Fibroblast of upper back skin (primary cell): Measurements from ENCODE around the gene IFT43.

Experiments
- DNase-seq: peaks from one replicate; pipeline ENCODE4 v3.0.0-alpha.2; 2013

IFT43 gene

DNA sequence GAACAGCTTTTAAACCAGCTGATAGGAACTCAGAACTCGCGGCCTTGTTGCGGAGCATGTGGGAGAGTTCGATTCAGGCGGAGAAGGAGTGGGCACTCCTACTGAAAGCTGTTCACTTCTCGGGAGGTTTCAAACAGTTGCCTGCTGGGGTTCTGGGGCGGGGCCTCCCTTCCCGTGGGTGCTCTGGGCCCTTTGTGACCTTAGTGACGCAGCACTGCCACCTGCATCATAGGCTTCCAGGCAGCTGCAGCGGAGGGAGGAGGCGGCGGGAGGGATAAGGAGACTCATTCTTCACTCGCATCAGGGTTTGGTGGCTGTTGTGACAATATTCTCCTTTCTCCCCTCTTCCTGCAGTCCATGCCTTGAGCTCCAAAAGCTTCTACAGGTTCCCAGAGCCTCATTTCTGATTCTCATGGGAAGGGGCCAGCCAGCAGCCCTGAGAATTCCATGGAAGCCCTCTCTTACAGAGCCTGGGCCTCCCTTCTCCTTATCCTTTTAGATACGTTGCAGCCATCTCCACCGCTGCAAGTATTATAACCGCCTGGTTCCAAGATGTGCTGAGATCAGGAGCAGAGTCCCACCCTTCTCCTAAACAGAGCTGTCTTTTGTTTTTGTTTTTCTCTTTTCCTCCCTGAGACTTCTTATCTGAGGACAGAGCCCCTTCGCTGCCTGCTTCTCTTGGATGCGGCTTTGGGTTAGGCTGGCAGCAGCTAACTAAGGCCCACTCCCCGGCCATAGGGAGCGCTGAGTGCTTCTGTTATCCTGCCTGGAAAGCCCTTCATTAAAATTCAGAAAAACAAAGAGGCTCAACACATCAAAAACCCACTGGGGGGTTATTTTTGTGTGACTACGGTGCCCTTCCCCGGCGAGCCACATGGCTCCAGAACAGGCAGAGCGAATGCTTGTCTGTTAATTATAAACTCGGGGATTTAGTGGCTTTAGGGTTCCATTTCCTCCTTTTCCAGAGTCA lies 98.5 kb downstream of the IFT43 start:
- no peak for DNase-seq

DNA sequence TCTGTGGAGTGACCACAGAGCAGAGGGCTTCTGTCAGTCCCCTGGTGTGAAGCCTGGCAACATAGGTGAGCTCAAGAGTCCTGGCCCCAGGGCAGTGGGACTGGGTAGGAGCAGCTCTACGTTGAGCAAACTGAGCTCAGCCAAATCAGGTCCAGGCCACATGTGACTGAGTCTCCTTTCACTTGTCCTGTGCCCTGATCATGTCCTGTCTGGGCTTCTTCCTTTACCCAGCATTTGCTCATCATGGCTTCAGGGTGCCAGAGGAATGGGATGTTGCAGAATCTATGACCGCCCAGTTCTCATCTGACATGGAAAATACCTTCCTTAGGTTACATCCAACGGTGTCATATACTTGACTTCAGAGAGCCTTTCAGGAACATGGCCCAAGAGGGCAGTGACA lies 99.8 kb downstream of the IFT43 start:
- no peak for DNase-seq

DNA sequence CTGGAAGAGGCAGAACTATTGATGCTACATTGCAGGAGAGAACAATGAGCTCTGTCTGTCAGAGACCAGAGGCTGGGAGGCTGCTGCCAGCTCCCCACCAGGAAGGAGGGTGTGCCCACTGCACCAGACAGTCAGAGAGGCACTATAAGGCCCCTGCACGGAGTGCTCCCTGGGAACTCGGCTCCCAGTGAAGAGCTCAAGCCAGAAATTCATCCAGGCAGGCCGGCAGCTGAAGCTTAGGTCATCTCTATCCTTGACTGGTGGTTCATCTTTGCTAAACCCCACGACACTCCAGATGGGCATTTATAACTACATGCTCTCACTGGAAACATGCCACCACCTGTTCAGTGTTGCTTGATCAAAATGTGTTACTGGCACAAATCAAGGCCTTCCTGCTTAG lies 101.1 kb downstream of the IFT43 start:
- DNase-seq, result no peak

DNA sequence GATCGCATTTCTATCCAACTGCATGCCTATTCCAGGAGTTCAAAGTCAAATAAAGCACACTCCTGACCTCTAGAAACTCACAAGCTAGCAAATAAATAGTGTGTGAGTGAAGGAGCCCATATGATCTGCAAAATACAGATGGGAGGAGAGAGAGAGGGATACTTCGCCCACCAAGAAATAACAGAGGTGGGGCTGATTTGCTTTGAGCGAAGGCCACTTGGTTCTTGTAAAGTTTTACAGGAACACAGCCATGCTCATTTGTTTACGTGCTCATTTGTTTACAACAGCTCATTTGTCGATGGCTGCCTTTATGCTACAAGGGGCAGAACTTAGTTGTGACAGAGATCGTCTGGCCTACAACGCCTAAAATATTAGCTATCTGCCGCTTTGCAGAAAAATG lies 102.8 kb downstream of the IFT43 start:
- DNase-seq, result no peak

DNA sequence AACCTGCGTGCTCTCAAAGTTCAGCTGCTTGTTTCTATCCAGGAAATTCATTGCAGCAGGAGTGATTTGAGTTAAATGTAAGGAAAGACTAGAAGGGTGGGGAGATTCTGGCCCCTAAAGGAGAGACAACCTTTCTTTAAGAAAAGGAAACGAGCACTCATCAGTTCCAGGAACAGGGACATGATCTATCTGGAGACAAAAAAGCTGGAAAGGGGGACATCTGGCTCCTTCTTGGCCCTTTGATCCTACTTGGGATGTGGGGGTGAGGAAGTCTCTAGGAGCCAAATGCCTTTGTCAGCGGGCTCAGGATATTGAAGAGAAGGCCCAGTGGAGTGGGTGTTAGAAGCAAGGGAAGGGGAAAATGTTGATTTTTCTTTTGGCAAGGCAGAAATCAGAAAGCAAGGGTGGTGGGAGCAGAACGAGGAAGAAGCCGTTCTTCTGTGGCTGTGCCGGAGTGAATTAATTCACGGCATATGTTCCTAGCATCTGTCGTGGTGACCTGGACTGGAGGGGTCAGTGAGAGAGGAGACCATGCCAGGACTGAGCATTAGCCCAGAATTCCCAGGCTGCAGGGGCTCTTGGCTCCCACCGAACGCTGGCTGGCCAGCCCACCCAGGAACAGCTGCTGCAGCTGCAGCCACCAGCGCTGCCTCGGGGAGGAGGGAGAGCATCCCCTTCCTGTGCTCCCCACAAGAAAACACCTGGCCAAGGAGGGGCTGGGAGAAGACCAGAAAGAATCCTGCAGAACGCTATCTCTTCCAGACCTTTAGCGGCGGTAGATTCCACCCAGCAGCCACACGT lies 103.4 kb downstream of the IFT43 start:
- no peak for DNase-seq

DNA sequence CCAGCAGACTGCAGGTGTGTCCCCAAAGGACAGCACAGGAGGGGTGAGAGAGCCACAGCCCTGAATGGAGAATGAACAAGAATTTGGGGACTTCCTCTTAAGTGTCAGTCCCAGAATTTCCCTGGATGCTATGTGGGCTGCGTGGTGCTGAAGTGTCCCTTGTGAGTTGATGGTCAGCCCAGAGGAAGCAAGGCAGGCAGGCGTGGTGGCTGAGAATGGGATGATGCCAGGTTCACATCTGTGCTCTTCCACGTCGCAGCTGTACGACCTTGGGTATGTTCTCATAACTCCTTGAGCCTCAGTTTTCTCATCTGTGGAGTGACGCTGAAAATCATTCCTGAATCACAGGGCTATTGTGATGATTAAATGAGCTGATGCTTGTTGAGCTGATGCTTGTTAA lies 104.0 kb downstream of the IFT43 start:
- DNase-seq, result no peak

DNA sequence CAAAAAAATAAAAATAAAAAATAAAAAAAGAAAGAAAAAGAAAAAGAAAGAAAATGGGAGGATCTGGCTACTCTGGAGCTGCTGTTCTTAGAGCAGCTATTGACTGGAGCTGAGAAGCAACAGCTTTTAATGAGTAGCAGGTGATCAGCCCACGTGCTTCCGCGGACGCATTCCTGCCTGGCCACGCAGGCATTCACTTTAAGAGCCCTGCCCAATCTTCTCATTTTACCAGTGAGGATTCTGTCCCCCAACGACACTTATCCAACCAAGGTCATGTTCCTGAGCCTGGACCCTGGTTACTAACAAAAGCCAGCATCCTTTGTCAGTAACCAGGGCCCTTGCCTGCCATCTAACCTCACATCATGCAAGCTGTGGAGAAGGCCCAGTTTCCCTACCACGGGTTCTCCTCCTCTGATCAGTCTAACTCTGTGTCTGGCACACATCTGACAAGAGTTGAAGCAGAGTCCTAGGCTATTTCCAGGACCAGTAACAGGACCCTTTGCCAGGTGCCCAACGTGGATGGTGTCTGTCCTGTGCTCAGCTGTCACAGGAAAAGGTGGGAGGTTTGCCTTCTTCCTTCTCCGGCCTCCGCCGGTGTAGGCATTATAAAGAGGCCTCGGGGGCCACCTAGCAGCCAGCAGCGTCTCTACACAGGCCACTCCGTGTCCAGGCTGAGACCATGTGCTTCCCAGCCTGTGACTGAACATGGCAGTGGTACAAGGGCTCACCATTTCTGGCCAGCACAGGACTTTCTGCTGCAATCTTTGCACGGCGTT lies 105.2 kb downstream of the IFT43 start:
- DNase-seq, result no peak

DNA sequence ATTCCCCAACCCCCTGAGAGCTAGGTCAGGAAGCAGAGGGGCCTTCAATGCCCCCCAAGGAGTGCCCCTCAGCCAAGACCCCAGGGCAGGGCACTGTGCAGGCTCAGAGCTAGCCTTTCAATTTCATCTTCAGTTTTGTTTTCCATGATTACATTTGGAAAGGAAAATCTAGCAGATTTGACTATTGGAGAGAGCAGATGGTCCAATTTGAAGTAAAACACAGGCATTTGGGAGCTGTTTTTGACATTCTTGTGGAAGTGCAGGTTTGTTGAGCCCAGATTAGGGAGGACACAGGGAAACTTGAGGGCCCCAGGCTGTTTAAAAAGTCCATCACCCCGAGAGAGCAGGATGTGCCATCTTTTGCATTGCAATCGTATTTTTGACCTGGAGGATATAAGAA lies 107.5 kb downstream of the IFT43 start:
- no peak for DNase-seq

DNA sequence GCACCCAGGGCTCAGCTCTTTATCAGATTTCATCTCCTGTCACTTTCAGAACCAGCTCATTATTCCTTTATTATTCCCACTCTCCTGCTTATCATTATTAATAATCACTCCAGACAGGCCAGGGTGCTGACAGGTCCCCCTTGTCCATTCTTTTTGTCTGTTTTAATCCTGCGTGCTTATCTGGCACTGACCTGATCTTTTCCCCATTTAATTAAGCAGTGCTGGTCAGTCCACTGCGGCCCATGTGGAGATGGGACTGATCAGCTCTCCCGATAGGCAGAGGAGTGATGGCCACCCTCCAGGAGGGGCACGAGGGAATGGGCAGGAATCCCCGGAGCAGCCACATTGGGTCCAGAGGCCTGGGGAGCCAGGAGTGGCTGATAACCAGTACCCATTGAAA lies 110.7 kb downstream of the IFT43 start:
- DNase-seq, result no peak

DNA sequence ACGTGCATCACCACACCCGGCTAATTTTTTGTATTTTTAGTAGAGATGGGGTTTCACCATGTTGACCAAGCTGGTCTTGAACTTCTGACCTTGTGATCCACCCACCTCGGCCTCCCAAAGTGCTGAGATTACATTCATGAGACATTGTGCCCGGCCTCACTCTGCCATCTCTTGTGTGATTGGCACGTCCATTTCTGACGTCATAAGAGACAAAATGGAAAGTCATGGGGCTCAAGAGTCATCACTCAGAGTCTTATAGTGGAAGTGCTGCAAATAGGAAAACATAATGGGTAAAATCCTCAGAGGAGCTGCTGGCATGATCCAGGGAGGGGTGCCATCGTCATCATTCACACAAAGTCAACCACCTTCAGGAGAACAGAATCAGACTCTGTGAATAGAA lies 112.0 kb downstream of the IFT43 start:
- DNase-seq, result no peak

DNA sequence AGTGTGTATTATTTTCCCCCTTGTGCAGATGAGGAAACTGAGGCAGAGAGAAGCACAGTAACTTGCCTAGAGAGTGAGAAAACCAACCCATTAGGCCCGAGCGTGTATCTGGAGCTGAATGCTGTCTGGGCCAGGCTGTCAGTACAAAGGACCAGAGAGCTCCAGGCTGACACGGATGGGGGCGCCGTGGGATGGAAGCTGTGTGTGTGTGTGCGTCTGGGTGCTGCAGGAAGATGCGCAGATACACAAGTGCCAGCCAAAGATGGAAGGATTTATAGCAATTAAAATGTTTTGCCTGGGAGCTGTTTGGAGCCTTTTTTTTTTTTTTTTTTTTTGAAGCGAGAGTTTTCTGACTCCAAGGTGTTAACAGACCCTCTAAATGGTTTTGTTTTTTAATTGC lies 112.5 kb downstream of the IFT43 start:
- DNase-seq, result no peak

DNA sequence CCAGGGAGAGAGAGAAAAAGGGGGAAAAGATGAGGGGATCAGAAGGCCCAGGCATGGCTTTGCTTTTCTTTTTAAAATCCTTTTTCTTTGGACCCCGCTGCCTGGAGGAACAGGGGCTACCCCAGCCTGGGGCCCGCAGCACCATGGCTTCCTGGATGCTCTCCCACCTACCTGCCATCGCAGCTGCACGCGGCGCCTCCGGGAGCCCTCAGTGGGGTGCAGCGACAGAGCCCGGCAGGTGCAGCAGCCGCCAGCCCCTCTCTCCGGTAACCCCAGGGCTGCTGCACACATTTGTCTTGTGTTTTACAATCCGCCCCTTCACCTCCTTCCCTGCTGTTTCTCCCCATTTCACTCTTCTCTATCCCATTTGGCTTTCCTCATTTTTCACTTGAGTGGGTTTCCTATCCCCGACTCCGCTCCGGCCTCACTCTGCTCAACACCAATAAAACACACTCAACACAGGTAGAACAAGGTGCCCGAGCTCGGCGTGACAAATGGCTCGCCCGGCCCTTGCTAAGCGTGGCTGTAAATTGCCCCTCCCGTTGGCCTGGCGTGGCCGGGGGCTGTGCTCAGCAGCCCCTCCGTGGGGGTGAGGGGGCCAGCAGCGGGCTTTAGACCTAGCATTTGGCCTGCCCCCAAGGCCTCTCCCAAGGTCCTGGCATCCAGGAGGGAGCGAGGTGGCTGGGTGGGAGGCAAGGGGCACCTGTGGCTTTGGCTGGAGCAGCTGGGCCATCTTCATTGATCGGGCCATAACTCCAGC lies 113.5 kb downstream of the IFT43 start:
- DNase-seq, result no peak

DNA sequence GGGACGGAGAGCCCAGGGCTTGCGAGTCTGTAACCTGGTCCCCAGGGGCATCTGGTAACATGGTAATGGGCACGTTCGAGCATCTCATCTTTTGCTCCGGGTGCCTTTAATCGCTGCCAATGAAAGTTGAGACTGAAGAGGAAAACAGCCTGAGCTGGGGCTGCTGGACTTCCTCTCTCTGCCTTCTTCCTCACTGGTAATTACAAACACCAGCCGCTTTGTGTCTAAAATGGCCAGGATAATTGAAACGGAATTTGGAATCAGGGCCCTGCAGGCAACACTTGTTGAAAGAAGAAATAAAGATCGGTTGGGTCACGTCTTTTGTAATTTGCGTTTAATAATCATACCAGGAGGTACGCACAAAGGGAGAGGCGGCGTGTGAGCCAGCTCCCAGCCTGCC lies 114.7 kb downstream of the IFT43 start:
- no peak for DNase-seq

DNA sequence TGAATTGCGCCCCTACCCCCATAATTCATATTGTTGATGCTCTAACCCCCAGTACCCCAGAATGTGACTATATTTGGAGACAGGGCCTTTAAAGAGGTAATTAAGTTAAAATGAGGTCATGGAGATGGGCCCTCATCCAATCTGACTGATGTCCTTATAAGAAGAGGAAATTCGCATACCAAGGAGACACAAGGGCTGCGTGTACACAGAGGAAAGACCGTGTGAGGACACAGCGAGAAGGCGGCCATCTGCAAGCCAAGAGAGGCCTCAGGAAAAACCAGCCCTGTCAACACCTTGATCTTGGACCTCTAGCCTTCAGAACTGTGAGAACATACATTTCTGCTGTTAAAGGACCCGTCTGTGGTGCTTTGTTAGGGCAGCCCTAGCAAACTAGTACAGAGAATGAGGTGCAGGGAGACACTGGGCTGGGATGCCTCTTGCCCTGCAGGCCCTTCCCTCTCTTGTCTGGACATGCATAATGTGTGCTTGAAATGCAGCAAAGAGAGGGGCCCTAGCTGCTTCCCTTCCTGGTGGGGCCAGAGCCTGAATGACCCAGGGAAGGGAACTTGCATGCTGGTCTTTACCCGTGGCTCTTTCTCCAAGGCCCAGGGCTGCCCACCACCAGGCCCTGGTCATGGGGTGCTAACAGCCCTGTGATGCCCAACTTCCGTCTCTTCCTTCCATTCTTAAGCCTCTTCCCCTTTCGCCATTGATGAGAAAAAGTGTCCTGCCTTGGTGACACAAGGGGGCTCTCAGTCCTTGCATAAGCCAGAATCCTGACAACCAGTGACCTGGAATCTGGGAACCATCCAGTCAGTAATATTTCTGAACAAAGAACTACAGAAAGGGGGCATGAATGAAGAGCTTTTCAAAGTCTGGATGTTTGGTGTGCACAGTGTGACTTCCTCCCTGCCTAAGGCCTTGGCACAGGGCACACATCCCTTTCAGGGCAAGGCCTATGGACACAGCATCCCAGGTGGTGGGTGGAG lies 116.1 kb downstream of the IFT43 start:
- peak; percentile 13 for DNase-seq

DNA sequence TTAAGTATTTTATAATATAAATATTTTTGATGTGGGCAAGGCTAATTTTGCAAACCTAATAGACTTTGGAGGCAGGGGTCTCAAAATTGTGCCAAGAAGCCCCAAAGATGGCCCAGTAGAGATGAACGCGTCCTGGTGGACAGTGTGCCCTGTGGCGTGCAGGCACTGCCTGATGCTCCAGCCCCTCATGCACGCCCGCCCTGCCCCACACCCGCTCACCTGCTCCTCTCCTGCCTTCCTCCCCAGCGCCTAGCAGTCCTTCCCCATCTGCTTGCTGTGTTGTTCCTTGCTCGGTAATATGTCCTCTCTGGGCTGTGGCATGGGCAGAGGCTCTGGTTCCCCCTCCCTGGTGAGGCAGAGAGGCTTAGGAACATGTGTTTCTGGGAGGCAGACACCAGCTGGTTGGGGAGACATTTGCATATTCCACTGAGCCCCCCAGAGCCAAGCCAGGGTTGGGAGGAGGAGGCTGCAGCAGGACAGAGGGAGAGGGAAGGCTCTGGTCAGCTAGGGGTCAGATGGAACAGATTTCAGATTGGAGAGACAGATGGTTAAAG lies 119.3 kb downstream of the IFT43 start:
- DNase-seq, result no peak

DNA sequence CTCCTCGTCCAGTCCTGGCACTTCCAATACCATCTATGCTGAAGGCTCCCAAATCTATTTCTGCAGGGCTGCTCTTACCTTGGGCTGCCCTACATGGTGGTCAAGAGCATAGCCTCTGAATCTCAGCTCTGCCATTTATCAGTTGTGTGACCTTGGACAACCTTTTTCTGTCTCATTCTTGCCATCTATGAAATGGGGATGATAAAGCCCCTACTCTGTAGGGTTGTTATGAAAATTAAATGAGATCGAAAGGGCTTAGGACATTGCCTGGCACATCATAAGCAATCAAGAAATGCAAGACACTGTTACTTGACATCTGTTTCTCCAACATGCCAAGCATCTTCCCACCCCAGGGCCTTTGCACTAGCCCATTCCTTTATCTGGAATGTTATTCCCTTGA lies 120.6 kb downstream of the IFT43 start:
- no peak for DNase-seq

DNA sequence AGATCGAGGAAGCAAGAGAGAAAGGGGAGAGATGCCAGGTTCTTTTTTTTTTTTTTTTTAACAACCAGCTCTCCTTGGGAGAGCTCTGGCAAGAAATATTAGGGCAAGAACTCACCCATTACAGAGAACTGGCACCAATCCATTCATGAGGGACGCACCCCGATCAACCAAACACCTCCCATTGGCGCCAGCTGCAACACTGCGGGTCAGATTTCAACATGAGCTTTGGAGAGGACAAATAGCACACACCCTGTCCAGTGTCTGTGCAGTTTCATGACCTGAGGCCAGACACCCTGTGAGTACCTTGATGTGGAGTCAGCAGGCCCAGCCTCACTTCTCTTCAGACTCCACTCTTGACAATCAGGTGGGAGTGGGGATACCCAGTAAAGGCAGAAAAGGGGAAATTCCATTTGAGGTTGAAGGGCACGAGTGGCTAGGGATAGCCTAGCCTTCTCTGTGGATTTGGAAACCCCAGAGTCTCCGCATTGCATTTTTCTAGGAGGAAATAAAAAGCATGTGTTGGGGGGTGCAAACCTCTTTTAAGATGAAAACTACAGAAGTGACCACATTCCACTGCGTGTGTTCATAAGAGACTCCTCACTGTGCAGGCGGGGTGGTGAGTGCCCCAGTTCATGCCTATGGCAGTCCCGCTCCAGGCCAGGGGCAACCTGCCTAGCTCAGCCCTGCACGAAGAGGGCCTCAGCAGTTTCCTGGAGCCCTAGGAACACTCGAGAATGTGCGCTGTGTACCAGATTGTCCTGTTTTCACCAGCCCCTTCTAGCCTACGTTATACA lies 123.7 kb downstream of the IFT43 start:
- DNase-seq, result peak; percentile 16

DNA sequence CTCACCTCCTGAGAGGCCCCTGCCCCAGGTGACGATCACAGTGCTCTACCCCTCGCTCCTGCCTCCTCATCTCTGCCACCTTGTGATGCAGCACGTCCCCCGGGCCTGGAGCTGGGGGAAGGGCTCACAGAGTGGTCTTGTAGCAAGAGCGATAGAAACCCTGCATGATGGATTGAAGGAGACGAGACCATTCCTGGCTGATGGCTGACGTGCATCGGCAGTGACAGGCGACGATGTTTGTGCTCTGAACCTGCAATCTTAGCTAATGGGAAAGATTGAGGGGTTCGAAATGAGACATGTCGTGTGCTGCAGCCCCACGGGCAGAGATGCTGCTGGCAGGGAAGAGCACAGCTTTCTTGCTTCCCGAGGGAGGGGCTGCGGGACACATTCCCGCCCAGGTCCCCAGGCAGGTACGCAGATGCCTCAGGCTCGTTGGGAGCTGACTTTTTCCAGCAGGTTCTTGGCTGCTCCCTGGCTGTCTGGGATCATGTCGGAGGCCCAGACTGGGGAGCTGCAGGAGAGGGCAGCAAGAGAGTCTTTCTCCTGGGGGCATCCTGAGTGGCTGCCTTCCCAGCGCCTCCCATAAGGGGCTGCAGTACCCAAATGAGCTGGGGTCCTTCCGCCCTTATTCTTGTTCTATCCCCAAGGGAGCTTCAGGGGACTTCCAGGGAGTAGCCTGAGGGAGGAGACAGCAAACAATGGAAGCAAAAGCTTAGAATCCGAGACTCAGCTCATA lies 127.5 kb downstream of the IFT43 start:
- no peak for DNase-seq

DNA sequence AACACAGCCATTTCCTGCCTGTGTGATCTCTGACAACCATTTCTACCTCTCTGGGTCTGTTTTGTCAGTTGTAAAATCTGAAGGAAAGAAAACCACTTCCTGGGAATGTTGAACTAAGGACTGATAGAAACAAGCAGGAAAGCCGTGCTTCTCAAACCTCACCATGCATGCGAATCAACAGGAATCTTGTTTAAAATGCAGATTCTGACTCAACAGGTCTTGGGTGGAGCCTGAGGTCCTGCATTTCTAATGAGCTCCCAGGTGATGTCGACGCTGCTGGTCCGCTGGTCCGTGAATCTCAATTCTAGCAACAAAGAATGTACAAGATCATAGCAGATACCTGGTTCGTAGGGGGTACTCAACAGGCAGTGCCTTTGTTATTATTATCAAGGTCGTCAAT lies 128.1 kb downstream of the IFT43 start:
- no peak for DNase-seq
